DOHH2 (cell line): ENCODE results near the gene FNIP1.

ENCODE experiments used
- EZH2phosphoT487 ChIP-seq: fragments of 200-600 bp; sonication (generic); IDR thresholded peaks from 2 replicates; pipeline ENCODE4 v1.6.1; 2017; ENCODE audit warnings: borderline replicate concordance, mild to moderate bottlenecking, antibody characterized with exemption, low read length, moderate library complexity, mixed read lengths
- TF ChIP-seq, protein P1 (sequence below): fragments of 200-600 bp; sonication (generic); IDR thresholded peaks from one replicate; pipeline ENCODE4 v1.5.1; 2014; ENCODE audit warnings: antibody characterized with exemption, mild to moderate bottlenecking, low read depth, low read length; ENCODE audit not compliant: poor library complexity, severe bottlenecking

DNA sequence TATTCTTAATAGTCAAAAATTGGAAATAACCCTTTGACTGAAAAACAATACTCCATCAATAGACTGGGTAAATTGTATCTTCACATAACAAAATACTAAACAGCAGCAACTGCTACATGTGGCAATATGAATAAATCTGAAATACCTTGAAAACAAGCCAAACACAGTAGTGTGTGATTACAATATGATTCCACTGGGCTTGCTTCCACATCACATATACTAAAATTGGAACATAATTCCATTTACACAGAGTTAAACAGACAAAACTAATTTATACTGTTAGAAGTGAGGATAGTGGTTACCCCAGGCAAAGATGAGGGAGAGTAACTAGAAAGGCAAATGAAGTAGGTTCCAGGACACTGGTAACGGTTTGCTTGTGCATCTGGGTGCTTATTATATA is 20.4 kb downstream of the FNIP1 start:
- TF ChIP-seq, protein P1, sequence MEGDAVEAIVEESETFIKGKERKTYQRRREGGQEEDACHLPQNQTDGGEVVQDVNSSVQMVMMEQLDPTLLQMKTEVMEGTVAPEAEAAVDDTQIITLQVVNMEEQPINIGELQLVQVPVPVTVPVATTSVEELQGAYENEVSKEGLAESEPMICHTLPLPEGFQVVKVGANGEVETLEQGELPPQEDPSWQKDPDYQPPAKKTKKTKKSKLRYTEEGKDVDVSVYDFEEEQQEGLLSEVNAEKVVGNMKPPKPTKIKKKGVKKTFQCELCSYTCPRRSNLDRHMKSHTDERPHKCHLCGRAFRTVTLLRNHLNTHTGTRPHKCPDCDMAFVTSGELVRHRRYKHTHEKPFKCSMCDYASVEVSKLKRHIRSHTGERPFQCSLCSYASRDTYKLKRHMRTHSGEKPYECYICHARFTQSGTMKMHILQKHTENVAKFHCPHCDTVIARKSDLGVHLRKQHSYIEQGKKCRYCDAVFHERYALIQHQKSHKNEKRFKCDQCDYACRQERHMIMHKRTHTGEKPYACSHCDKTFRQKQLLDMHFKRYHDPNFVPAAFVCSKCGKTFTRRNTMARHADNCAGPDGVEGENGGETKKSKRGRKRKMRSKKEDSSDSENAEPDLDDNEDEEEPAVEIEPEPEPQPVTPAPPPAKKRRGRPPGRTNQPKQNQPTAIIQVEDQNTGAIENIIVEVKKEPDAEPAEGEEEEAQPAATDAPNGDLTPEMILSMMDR, result no peak
- no peak for TF ChIP-seq EZH2phosphoT487
